Measurements from ENCODE around the gene GTPBP2. TPM values are rescaled to one million over a fixed set of nuclear protein-coding genes. Genes with fewer than 3 reads are reported as not detected.
A peak's percentile ranks its signal among the peaks of the same experiment; 100 is the strongest.

GTPBP2 gene
- total RNA-seq, 1 experiment from 2014 or later = 76.4 TPM

DNA sequence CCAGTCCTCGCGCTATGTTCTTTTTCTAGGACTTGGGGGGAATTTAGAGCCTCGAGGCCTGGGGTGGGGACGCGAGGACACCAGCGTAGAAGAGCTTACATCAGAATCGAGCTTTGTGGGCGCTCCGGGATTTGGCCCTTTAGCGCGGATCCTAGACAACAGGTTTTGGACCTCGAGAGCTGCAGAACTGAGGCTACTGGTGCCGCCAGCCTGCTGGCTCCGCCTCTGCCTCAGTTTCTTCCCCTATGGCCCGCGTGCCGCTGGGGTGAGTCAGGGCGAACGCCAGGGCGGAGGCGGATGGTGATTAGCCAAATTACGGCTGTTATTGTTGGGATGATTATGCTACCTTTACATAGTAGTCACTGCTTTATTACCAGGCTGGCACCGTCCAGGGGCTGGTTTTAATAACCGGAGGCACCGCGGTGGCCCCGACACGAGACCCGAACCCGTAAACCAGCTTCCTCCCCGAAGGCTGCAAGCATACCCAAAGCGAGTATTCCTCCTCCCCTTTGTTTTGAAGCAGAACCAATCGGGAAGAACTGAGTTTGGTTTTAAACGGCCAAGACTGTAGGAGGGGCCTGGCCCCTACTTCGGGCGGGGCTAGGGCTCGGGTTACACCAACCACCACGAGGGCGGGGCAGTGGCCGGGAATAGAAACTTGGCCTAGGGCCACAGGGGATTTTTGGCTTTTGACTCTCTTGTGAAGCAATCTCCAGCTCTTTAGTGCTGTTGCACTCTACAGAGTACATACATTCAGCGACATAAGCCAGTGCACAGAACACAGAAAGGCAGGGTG lies 639 bp upstream of the GTPBP2 start (continued):
- TF ChIP-seq, protein P1, sequence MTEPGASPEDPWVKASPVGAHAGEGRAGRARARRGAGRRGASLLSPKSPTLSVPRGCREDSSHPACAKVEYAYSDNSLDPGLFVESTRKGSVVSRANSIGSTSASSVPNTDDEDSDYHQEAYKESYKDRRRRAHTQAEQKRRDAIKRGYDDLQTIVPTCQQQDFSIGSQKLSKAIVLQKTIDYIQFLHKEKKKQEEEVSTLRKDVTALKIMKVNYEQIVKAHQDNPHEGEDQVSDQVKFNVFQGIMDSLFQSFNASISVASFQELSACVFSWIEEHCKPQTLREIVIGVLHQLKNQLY (CRISPR knock-in tag; IDR thresholded peaks at IDR 0.05) = no peak
- TF ChIP-seq KAT7 (CRISPR knock-in tag; IDR thresholded peaks at IDR 0.05; ENCODE audit: borderline replicate concordance) (no peak), ZNF416 (CRISPR knock-in tag; IDR thresholded peaks at IDR 0.05) (no peak), OVOL2 (CRISPR knock-in tag; IDR thresholded peaks at IDR 0.05; ENCODE audit: borderline replicate concordance) (no peak), ZNF423 (CRISPR knock-in tag; IDR thresholded peaks at IDR 0.05) (no peak), SOX15 (CRISPR knock-in tag; IDR thresholded peaks at IDR 0.05) (no peak), FOXP1 (CRISPR knock-in tag; IDR thresholded peaks at IDR 0.05; ENCODE audit: borderline replicate concordance) (no peak), GRHL2 (CRISPR knock-in tag; IDR thresholded peaks at IDR 0.05; ENCODE audit: insufficient replicate concordance, severe bottlenecking) (no peak), SP1 (CRISPR knock-in tag; conservative IDR thresholded peaks at IDR 0.05) (peak; percentile 87), ZNF263 (CRISPR knock-in tag; IDR thresholded peaks at IDR 0.05; ENCODE audit: low read depth) (no peak), TCF7 (CRISPR knock-in tag; IDR thresholded peaks at IDR 0.05; ENCODE audit: low read depth) (no peak), PRRX2 (CRISPR knock-in tag; IDR thresholded peaks at IDR 0.05) (peak; percentile 66; the same call in 1 of the 2 replicates), TP53 (CRISPR knock-in tag; IDR thresholded peaks at IDR 0.05) (no peak)
- TF ChIP-seq, protein P2, sequence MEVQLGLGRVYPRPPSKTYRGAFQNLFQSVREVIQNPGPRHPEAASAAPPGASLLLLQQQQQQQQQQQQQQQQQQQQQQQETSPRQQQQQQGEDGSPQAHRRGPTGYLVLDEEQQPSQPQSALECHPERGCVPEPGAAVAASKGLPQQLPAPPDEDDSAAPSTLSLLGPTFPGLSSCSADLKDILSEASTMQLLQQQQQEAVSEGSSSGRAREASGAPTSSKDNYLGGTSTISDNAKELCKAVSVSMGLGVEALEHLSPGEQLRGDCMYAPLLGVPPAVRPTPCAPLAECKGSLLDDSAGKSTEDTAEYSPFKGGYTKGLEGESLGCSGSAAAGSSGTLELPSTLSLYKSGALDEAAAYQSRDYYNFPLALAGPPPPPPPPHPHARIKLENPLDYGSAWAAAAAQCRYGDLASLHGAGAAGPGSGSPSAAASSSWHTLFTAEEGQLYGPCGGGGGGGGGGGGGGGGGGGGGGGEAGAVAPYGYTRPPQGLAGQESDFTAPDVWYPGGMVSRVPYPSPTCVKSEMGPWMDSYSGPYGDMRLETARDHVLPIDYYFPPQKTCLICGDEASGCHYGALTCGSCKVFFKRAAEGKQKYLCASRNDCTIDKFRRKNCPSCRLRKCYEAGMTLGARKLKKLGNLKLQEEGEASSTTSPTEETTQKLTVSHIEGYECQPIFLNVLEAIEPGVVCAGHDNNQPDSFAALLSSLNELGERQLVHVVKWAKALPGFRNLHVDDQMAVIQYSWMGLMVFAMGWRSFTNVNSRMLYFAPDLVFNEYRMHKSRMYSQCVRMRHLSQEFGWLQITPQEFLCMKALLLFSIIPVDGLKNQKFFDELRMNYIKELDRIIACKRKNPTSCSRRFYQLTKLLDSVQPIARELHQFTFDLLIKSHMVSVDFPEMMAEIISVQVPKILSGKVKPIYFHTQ (CRISPR knock-in tag; IDR thresholded peaks at IDR 0.05) = peak; percentile 36; the same call in 1 of the 2 replicates
- TF ChIP-seq, protein P3, sequence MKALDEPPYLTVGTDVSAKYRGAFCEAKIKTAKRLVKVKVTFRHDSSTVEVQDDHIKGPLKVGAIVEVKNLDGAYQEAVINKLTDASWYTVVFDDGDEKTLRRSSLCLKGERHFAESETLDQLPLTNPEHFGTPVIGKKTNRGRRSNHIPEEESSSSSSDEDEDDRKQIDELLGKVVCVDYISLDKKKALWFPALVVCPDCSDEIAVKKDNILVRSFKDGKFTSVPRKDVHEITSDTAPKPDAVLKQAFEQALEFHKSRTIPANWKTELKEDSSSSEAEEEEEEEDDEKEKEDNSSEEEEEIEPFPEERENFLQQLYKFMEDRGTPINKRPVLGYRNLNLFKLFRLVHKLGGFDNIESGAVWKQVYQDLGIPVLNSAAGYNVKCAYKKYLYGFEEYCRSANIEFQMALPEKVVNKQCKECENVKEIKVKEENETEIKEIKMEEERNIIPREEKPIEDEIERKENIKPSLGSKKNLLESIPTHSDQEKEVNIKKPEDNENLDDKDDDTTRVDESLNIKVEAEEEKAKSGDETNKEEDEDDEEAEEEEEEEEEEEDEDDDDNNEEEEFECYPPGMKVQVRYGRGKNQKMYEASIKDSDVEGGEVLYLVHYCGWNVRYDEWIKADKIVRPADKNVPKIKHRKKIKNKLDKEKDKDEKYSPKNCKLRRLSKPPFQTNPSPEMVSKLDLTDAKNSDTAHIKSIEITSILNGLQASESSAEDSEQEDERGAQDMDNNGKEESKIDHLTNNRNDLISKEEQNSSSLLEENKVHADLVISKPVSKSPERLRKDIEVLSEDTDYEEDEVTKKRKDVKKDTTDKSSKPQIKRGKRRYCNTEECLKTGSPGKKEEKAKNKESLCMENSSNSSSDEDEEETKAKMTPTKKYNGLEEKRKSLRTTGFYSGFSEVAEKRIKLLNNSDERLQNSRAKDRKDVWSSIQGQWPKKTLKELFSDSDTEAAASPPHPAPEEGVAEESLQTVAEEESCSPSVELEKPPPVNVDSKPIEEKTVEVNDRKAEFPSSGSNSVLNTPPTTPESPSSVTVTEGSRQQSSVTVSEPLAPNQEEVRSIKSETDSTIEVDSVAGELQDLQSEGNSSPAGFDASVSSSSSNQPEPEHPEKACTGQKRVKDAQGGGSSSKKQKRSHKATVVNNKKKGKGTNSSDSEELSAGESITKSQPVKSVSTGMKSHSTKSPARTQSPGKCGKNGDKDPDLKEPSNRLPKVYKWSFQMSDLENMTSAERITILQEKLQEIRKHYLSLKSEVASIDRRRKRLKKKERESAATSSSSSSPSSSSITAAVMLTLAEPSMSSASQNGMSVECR (CRISPR knock-in tag; IDR thresholded peaks at IDR 0.05; ENCODE audit: borderline replicate concordance) = no peak; the same call in 1 of the 2 replicates
- TF ChIP-seq, protein P4, sequence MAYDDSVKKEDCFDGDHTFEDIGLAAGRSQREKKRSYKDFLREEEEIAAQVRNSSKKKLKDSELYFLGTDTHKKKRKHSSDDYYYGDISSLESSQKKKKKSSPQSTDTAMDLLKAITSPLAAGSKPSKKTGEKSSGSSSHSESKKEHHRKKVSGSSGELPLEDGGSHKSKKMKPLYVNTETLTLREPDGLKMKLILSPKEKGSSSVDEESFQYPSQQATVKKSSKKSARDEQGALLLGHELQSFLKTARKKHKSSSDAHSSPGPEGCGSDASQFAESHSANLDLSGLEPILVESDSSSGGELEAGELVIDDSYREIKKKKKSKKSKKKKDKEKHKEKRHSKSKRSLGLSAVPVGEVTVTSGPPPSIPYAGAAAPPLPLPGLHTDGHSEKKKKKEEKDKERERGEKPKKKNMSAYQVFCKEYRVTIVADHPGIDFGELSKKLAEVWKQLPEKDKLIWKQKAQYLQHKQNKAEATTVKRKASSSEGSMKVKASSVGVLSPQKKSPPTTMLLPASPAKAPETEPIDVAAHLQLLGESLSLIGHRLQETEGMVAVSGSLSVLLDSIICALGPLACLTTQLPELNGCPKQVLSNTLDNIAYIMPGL (CRISPR knock-in tag; IDR thresholded peaks at IDR 0.05) = 0 out of 2 replicates have a peak, but pooled peaks have one; percentile 34
- TF ChIP-seq, protein P5, sequence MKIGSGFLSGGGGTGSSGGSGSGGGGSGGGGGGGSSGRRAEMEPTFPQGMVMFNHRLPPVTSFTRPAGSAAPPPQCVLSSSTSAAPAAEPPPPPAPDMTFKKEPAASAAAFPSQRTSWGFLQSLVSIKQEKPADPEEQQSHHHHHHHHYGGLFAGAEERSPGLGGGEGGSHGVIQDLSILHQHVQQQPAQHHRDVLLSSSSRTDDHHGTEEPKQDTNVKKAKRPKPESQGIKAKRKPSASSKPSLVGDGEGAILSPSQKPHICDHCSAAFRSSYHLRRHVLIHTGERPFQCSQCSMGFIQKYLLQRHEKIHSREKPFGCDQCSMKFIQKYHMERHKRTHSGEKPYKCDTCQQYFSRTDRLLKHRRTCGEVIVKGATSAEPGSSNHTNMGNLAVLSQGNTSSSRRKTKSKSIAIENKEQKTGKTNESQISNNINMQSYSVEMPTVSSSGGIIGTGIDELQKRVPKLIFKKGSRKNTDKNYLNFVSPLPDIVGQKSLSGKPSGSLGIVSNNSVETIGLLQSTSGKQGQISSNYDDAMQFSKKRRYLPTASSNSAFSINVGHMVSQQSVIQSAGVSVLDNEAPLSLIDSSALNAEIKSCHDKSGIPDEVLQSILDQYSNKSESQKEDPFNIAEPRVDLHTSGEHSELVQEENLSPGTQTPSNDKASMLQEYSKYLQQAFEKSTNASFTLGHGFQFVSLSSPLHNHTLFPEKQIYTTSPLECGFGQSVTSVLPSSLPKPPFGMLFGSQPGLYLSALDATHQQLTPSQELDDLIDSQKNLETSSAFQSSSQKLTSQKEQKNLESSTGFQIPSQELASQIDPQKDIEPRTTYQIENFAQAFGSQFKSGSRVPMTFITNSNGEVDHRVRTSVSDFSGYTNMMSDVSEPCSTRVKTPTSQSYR (CRISPR knock-in tag; IDR thresholded peaks at IDR 0.05) = 0 out of 2 replicates have a peak, but pooled peaks have one; percentile 9
- TF ChIP-seq, protein P6, sequence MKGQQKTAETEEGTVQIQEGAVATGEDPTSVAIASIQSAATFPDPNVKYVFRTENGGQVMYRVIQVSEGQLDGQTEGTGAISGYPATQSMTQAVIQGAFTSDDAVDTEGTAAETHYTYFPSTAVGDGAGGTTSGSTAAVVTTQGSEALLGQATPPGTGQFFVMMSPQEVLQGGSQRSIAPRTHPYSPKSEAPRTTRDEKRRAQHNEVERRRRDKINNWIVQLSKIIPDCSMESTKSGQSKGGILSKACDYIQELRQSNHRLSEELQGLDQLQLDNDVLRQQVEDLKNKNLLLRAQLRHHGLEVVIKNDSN (CRISPR knock-in tag; IDR thresholded peaks at IDR 0.05) = no peak
- TF ChIP-seq, protein P7, sequence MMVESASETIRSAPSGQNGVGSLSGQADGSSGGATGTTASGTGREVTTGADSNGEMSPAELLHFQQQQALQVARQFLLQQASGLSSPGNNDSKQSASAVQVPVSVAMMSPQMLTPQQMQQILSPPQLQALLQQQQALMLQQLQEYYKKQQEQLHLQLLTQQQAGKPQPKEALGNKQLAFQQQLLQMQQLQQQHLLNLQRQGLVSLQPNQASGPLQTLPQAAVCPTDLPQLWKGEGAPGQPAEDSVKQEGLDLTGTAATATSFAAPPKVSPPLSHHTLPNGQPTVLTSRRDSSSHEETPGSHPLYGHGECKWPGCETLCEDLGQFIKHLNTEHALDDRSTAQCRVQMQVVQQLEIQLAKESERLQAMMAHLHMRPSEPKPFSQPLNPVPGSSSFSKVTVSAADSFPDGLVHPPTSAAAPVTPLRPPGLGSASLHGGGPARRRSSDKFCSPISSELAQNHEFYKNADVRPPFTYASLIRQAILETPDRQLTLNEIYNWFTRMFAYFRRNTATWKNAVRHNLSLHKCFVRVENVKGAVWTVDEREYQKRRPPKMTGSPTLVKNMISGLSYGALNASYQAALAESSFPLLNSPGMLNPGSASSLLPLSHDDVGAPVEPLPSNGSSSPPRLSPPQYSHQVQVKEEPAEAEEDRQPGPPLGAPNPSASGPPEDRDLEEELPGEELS (CRISPR knock-in tag; IDR thresholded peaks at IDR 0.05) = no peak
- TF ChIP-seq, protein P8, sequence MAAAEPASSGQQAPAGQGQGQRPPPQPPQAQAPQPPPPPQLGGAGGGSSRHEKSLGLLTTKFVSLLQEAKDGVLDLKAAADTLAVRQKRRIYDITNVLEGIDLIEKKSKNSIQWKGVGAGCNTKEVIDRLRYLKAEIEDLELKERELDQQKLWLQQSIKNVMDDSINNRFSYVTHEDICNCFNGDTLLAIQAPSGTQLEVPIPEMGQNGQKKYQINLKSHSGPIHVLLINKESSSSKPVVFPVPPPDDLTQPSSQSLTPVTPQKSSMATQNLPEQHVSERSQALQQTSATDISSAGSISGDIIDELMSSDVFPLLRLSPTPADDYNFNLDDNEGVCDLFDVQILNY (CRISPR knock-in tag; IDR thresholded peaks at IDR 0.05) = peak; percentile 41; the same call in 1 of the 2 replicates
